Measurements from ENCODE around the gene PRSS33. TPM values are rescaled to one million over a fixed set of nuclear protein-coding genes. Genes with fewer than 3 reads are reported as not detected.

Gene PRSS33
- total and polyA plus RNA-seq, 2 of the 8 experiments (the other 6 are each of a cell fraction or from before 2014, with no cell fraction given) = 0.09 TPM; not detected in 1

DNA sequence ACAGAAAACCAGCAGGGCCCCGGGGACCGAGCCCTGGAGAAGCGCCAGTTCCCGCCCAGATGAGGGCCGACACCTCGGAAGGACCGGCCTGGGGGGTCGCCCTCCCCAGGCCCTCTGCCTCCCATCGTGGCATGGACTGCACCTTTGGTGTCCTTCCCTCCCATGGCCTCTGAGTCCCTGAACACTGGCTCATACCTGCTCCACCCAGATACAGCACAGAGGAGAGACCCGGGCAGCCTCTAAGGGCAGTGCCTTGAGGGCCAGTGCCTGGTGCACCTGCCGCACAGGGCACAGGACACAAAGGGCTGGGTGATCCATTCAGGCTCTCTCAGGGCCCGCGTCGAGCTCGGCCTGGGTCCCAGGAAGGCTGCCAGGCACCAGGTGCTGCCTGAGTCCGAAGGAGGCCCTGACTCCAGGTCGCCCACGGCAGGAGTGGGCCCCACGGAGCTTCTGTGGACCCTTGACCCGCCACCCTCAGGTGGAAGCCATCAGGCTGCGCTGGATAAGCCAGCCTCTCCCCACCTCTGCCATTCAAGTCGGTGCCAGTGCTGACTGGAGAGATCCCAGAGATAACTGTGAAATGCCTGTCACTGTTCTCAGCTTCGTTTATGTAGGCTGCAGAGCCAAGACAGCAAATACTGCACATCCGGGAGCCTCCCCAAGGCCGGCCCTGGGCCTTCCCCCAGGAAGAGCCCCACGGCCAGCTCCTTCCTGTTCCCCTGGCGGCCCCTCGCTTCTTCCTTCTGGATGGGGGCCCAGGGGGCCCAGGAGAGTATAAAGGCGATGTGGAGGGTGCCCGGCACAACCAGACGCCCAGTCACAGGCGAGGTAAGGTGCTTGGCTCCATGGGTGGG, 42.4 kb upstream of the PRSS33 start, which contains the start of gene ZG16B:
Gene ZG16B, plus strand, starts transcription at position 803 of the 854 bp plus-strand sequence. CDS start 139 bp downstream, outside the sequence.
- FAIRE-seq = no peak
- Histone ChIP-seq H3K23me2 (ENCODE audit: low read depth, low read length) (no peaks in the 10 kb centered on the region), H4K5ac (ENCODE audit: insufficient read length, low read depth, low read length) (no peak within 1 kb of the TSS), H3K4ac (replicated peaks; ENCODE audit: insufficient read length, low read depth, low read length) (no peak within 1 kb of the TSS), H4K91ac (replicated peaks; ENCODE audit: insufficient read length, low read length) (no peak within 1 kb of the TSS), H3K27me3 (replicated peaks in 1 of 4; ENCODE audit: control insufficient read depth in 3 of 4, extremely low read depth in 1 of 4, insufficient read depth in 3 of 4, low read length in 3 of 4) (no peaks in the 10 kb centered on the region), H3K9ac (replicated peaks in 1 of 4; ENCODE audit: extremely low read depth in 1 of 4, low read depth in 3 of 4, low read length in 3 of 4) (no peak within 1 kb of the TSS), H2BK5ac (ENCODE audit: low read depth, low read length) (no peak within 1 kb of the TSS), H3K79me2 (ENCODE audit: control insufficient read depth in 1 of 2, insufficient read depth in 2 of 2, low read length in 2 of 2) (no peaks in the 10 kb centered on the region), H3K27ac (ENCODE audit: low read depth, low read length) (no peak within 1 kb of the TSS), H2BK20ac (ENCODE audit: low read length) (no peak within 1 kb of the TSS), H2AFZ (ENCODE audit: low read length) (no peak within 1 kb of the TSS), H3K23ac (ENCODE audit: insufficient read length) (no peak within 1 kb of the TSS), H3K56ac (replicated peaks; ENCODE audit: insufficient read length, low read depth, low read length) (no peak within 1 kb of the TSS), H4K20me1 (replicated peaks in 1 of 2; ENCODE audit: control insufficient read depth in 1 of 2, insufficient read depth in 2 of 2, low read length in 2 of 2) (no peaks in the 10 kb centered on the region), H4K8ac (ENCODE audit: extremely low read depth, insufficient read depth, low read length) (0 out of 2 replicates have a peak within 1 kb of the TSS, but pooled peaks have one; percentile 7), H3K4me2 (ENCODE audit: insufficient read depth in 1 of 2, low read depth in 2 of 2, low read length in 2 of 2) (no peak within 1 kb of the TSS), H2AK5ac (ENCODE audit: low read depth, low read length) (no peak within 1 kb of the TSS), H3K4me3 (ENCODE audit: extremely low read depth in 1 of 4, insufficient read depth in 2 of 4, low read depth in 3 of 4, low read length in 4 of 4) (no peak within 1 kb of the TSS), H3K79me1 (ENCODE audit: low read depth, low read length) (no peaks in the 10 kb centered on the region), H3K14ac (ENCODE audit: insufficient read length) (no peak within 1 kb of the TSS), H3K36me3 (ENCODE audit: control insufficient read depth in 2 of 4, insufficient read depth in 4 of 4, low read length in 3 of 4) (no peaks in the 10 kb centered on the region), H3K4me1 (replicated peaks in 1 of 4; ENCODE audit: control insufficient read depth in 3 of 4, insufficient read depth in 4 of 4, low read length in 3 of 4) (no peaks in the 10 kb centered on the region), H2BK12ac (ENCODE audit: low read depth, low read length) (0 out of 2 replicates have a peak within 1 kb of the TSS, but pooled peaks have one; percentile 27), H3K9me3 (ENCODE audit: insufficient read depth in 2 of 2, low read depth in 1 of 2, low read length in 1 of 2) (no peaks in the 10 kb centered on the region), H2BK15ac (ENCODE audit: low read length) (peak within 1 kb of the TSS; percentile 31; the same call in 1 of the 2 replicates), H2BK120ac (replicated peaks; ENCODE audit: low read depth, low read length) (no peak within 1 kb of the TSS), H3K18ac (ENCODE audit: extremely low read depth, low read length) (no peak within 1 kb of the TSS)
- WGBS, 2 experiments (ENCODE audit: extremely low coverage in 1 of 2, insufficient coverage in 1 of 2, insufficient read length in 1 of 2, insufficient replicate concordance in 2 of 2, low coverage in 1 of 2, low lambda C conversion rate in 2 of 2, missing lambda C conversion rate in 1 of 2) = 81% methylated on average over 28 of the region's 32 CpGs; no CpG with 5 or more reads in 1 of the 2 experiments
- no peak for DNase-seq (ENCODE audit: low read depth in 1 of 2, low spot score in 2 of 2)
- ChIA-PET CTCF (ENCODE audit: partially characterized antibody) (interaction anchor here (0.8 to 3.3 kb wide), 3 partner anchors 9 to 115 kb away, joined by 4 to 14 read pairs (median 7); no protein-coding TSS in a partner anchor), POLR2A (ENCODE audit: partially characterized antibody) (no interaction called here)
- TF ChIP-seq KDM1A (IDR thresholded peaks at IDR 0.05; ENCODE audit: borderline replicate concordance, low read length) (no peak), SIN3A (conservative IDR thresholded peaks at IDR 0.05 in 1 of 2, IDR thresholded peaks at IDR 0.05 in 1 of 2; ENCODE audit: low read depth in 1 of 2, low read length in 2 of 2) (no peak), GTF2F1 (IDR thresholded peaks at IDR 0.05; ENCODE audit: borderline replicate concordance, low read depth, low read length) (no peak), HDAC6 (IDR thresholded peaks at IDR 0.05; ENCODE audit: low read depth, low read length) (no peak), TAF7 (optimal IDR thresholded peaks at IDR 0.05; ENCODE audit: borderline replicate concordance, low read depth, low read length) (no peak), CHD2 (IDR thresholded peaks at IDR 0.05; ENCODE audit: low read length) (no peak), RXRA (IDR thresholded peaks at IDR 0.05; ENCODE audit: insufficient read depth, low read depth, low read length) (no peak), SUZ12 (IDR thresholded peaks at IDR 0.05; ENCODE audit: low read length) (no peak), CBX8 (IDR thresholded peaks at IDR 0.05; ENCODE audit: borderline replicate concordance, low read depth, low read length) (no peak), SRF (IDR thresholded peaks at IDR 0.05; ENCODE audit: low read depth, low read length) (no peak), SP2 (IDR thresholded peaks at IDR 0.05; ENCODE audit: low read length) (no peak), CREB1 (IDR thresholded peaks at IDR 0.05) (no peak)
